PC-9 (cell line): ENCODE measurements around the gene ATG10. TPM values are rescaled to one million over a fixed set of nuclear protein-coding genes. Genes with fewer than 3 reads are reported as not detected.

Source experiments
- BruUV-seq: library from RNA; stranded (reverse); fragments of 400-500 nt; replicated peaks from 2 replicates; lab custom pipeline; 2021; lab: Mats Ljungman, UMichigan
- CTCF ChIA-PET: fragments of 300-600 bp; sonication (Branson Sonifier 250); formaldehyde crosslinking; loops from one replicate; lab custom pipeline; 2022; ENCODE audit warnings: antibody characterized with exemption; lab: Charles Lee
- POLR2A ChIA-PET: fragments of 300-600 bp; sonication (Branson Sonifier 250); formaldehyde crosslinking; loops from one replicate; lab custom pipeline; 2022; ENCODE audit warnings: antibody characterized with exemption; ENCODE audit not compliant: unreplicated experiment; lab: Charles Lee
- DNase-seq, 2 experiments: peaks; one replicate each; pipeline versions ENCODE4 v3.0.0 to v3.0.0-alpha.2; 2015 to 2022; ENCODE audit warnings: mixed read lengths in 1 of 2
- H2AFZ ChIP-seq: fragments of 200-600 bp; sonication (generic); 2 replicates; pipeline ENCODE4 v1.8.1; 2017; ENCODE audit warnings: antibody characterized with exemption
- H3F3A ChIP-seq: fragments of 200-600 bp; sonication (generic); 2 replicates; pipeline ENCODE4 v1.8.1; 2017; ENCODE audit warnings: antibody characterized with exemption, mild to moderate bottlenecking, low read depth; ENCODE audit not compliant: insufficient read depth
- H3K27ac ChIP-seq: fragments of 200-600 bp; sonication (generic); 2 replicates; pipeline ENCODE4 v1.6.1; 2016; ENCODE audit warnings: mixed run types
- H3K27me3 ChIP-seq: fragments of 200-600 bp; sonication (generic); 2 replicates; pipeline ENCODE4 v1.6.1; 2016; ENCODE audit warnings: low read depth, mixed run types; ENCODE audit not compliant: insufficient read depth
- H3K36me3 ChIP-seq: fragments of 200-600 bp; sonication (generic); 2 replicates; pipeline ENCODE4 v1.6.1; 2016; ENCODE audit warnings: low read depth, mixed run types
- H3K4me1 ChIP-seq: fragments of 200-600 bp; sonication (generic); replicated peaks from 2 replicates; pipeline ENCODE4 v1.6.1; 2016; ENCODE audit warnings: mixed run types; ENCODE audit not compliant: insufficient read depth
- H3K4me2 ChIP-seq: fragments of 200-600 bp; sonication (generic); 2 replicates; pipeline ENCODE4 v1.6.1; 2017; ENCODE audit warnings: mixed run types
- H3K4me3 ChIP-seq: fragments of 200-600 bp; sonication (generic); 2 replicates; pipeline ENCODE4 v1.6.1; 2016; ENCODE audit warnings: mixed run types
- H3K79me2 ChIP-seq: fragments of 200-600 bp; sonication (generic); 2 replicates; pipeline ENCODE4 v1.6.1; 2017; ENCODE audit warnings: low read depth, mixed run types
- H3K9me2 ChIP-seq: fragments of 200-600 bp; sonication (generic); 2 replicates; pipeline ENCODE4 v1.8.1; 2017; ENCODE audit warnings: mild to moderate bottlenecking; ENCODE audit not compliant: insufficient read depth
- H3K9me3 ChIP-seq: fragments of 200-600 bp; sonication (generic); 2 replicates; pipeline ENCODE4 v1.8.1; 2016; ENCODE audit warnings: low read depth; ENCODE audit not compliant: insufficient read depth
- H4K20me1 ChIP-seq: fragments of 200-600 bp; sonication (generic); 2 replicates; pipeline ENCODE4 v1.8.1; 2017; ENCODE audit not compliant: insufficient read depth
- CTCF ChIP-seq: fragments of 200-600 bp; sonication (generic); conservative IDR thresholded peaks from 2 replicates; pipeline ENCODE4 v1.6.1; 2017; ENCODE audit warnings: mixed run types, antibody characterized with exemption, mild to moderate bottlenecking, moderate library complexity
- EZH2 ChIP-seq: fragments of 200-600 bp; sonication (generic); IDR thresholded peaks from 2 replicates; pipeline ENCODE4 v1.8.0; 2017; ENCODE audit warnings: antibody characterized with exemption, low read depth
- intact Hi-C: fragments of 100-400 bp; cut with micrococcal nuclease; formaldehyde crosslinking; loops from one replicate; pipeline ENCODE4 v1.10.0; 2022; ENCODE audit not compliant: unreplicated experiment
- total RNA-seq: library from RNA; stranded (reverse); gene quantifications from 2 replicates; pipeline ENCODE4 v1.2.3, GENCODE V29; 2021

Gene ATG10
- total RNA-seq, 1 experiment from 2014 or later = 12.7 TPM

- no peaks in the 10 kb centered on the region for H3K9me2 ChIP-seq
- H3K4me1 ChIP-seq = no peaks in the 10 kb centered on the region
- H3F3A ChIP-seq = no peaks in the 10 kb centered on the region
- BruUV-seq = no TSS peak
- H3K4me2 ChIP-seq = no peak overlapping the region
- no peak overlapping the region for H3K27ac ChIP-seq
- intact Hi-C loops = no loop called here
- CTCF ChIA-PET = no interaction called here
- H3K79me2 ChIP-seq = no peaks in the 10 kb centered on the region
- TF ChIP-seq CTCF = no peak
- TF ChIP-seq EZH2 = no peak
- no peak overlapping the region for H3K4me3 ChIP-seq
- no peaks in the 10 kb centered on the region for H3K9me3 ChIP-seq
- H2AFZ ChIP-seq = no peak overlapping the region
- no peaks in the 10 kb centered on the region for H3K36me3 ChIP-seq
- POLR2A ChIA-PET = no interaction called here
- DNase-seq = no peak
- H3K27me3 ChIP-seq = no peaks in the 10 kb centered on the region
- no peaks in the 10 kb centered on the region for H4K20me1 ChIP-seq
Measured at GRCh38 chr5:82178378-82178777, 206.6 kb downstream of the ATG10 start.

GRCh38 chr5:82182662-82183061 is 210.8 kb downstream of the ATG10 start:
- H3F3A ChIP-seq = no peaks in the 10 kb centered on the region
- H4K20me1 ChIP-seq = no peaks in the 10 kb centered on the region
- ChIA-PET CTCF (no interaction called here), POLR2A (no interaction called here)
- no peak overlapping the region for H3K4me3 ChIP-seq
- no peak for DNase-seq
- H3K36me3 ChIP-seq = no peaks in the 10 kb centered on the region
- H3K9me3 ChIP-seq = no peaks in the 10 kb centered on the region
- no peaks in the 10 kb centered on the region for H3K79me2 ChIP-seq
- no peak overlapping the region for H3K27ac ChIP-seq
- H3K27me3 ChIP-seq = no peaks in the 10 kb centered on the region
- H3K4me2 ChIP-seq = no peak overlapping the region
- no peaks in the 10 kb centered on the region for H3K9me2 ChIP-seq
- TF ChIP-seq CTCF (no peak), EZH2 (no peak)
- BruUV-seq = no TSS peak
- no peaks in the 10 kb centered on the region for H3K4me1 ChIP-seq
- no peak overlapping the region for H2AFZ ChIP-seq
- intact Hi-C loops = no loop called here

GRCh38 chr5:82183828-82184227 is 212.0 kb downstream of the ATG10 start:
- Histone ChIP-seq H2AFZ (no peak overlapping the region), H3K36me3 (no peaks in the 10 kb centered on the region), H3K9me2 (no peaks in the 10 kb centered on the region), H3K79me2 (no peaks in the 10 kb centered on the region), H4K20me1 (no peaks in the 10 kb centered on the region), H3K27ac (no peak overlapping the region), H3F3A (no peaks in the 10 kb centered on the region), H3K4me2 (no peak overlapping the region), H3K4me1 (no peaks in the 10 kb centered on the region), H3K27me3 (no peaks in the 10 kb centered on the region), H3K4me3 (no peak overlapping the region), H3K9me3 (no peaks in the 10 kb centered on the region)
- ChIA-PET POLR2A (no interaction called here), CTCF (no interaction called here)
- TF ChIP-seq EZH2 = no peak
- no peak for TF ChIP-seq CTCF
- intact Hi-C loops = no loop called here
- DNase-seq = no peak
- no TSS peak for BruUV-seq
